HCT116 (cell line): ENCODE results near the gene SND1. TPM values are rescaled to one million over a fixed set of nuclear protein-coding genes. Genes with fewer than 3 reads are reported as not detected.

Experiments used
- ATAC-seq: fragments of 200-7000 bp; cut with Tn5 transposase; 2 replicates; pipeline ENCODE4 v1.9.1; 2020; ENCODE audit warnings: mild to moderate bottlenecking, moderate library complexity
- BruUV-seq: library from RNA; stranded (reverse); fragments of 400-500 nt; replicated peaks from 2 replicates; lab custom pipeline; 2021; lab: Mats Ljungman, UMichigan
- CTCF ChIA-PET: fragments of 300-600 bp; sonication (Branson Sonifier 250); formaldehyde crosslinking; loops from one replicate; lab custom pipeline; 2021; ENCODE audit warnings: antibody characterized with exemption; lab: Charles Lee
- POLR2A ChIA-PET: fragments of 300-600, 350-600 bp; sonication (Branson Sonifier 250); formaldehyde crosslinking; loops from one replicate; lab custom pipeline; 2021; ENCODE audit warnings: antibody characterized with exemption; lab: Charles Lee
- RAD21 ChIA-PET, 2 experiments: fragments of 300-600 bp; sonication (Branson Sonifier 250); formaldehyde crosslinking; loops; one replicate each; lab custom pipeline; 2023; ENCODE audit warnings: low total read pairs in 2 of 2; ENCODE audit not compliant: uncharacterized antibody in 2 of 2, unreplicated experiment in 2 of 2, low non-redundant PET in 1 of 2; lab: Charles Lee
- DNase-seq: peaks from one replicate; pipeline ENCODE4 v3.0.0-alpha.2; 2010; ENCODE audit warnings: low read depth, low spot score
- H2AFZ ChIP-seq: fragments of 200-600 bp; shearing (Covaris generic), sonication (generic); 2 replicates; pipeline ENCODE4 v1.6.1; 2017; ENCODE audit warnings: low read depth, mixed run types, mixed read lengths, antibody characterized with exemption, low read length; ENCODE audit not compliant: poor library complexity, severe bottlenecking
- H3K27ac ChIP-seq: 2 replicates; pipeline ENCODE4 v1.5.1; 2012; ENCODE audit warnings: low read depth, low read length
- H3K27me3 ChIP-seq: fragments of 200-600 bp; sonication (generic); 2 replicates; pipeline ENCODE4 v1.6.1; 2016; ENCODE audit warnings: mixed run types, low read length, mixed read lengths; ENCODE audit not compliant: insufficient read depth
- H3K36me3 ChIP-seq, 2 experiments: fragments of 200-500 bp in 1 of 2; fragments of 200-600 bp in 1 of 2; sonication (Bioruptor generic) in 1 of 2; sonication (generic) in 1 of 2; 2 replicates each; pipeline versions ENCODE4 v1.5.1 to v1.6.1; 2014 to 2016; ENCODE audit warnings: low read length in 2 of 2, inconsistent platforms in 1 of 2, mixed read lengths in 1 of 2, mixed run types in 1 of 2; ENCODE audit not compliant: insufficient read depth in 2 of 2, control insufficient read depth in 1 of 2
- H3K4me1 ChIP-seq, 2 experiments: fragments of 200-600 bp in 1 of 2; sonication (generic) in 1 of 2; 2 replicates each; pipeline versions ENCODE4 v1.5.1 to v1.6.1; 2012 to 2017; ENCODE audit warnings: low read length in 2 of 2, inconsistent platforms in 1 of 2, mild to moderate bottlenecking in 1 of 2, mixed read lengths in 1 of 2, mixed run types in 1 of 2, moderate library complexity in 1 of 2; ENCODE audit not compliant: insufficient read depth in 2 of 2, control insufficient read depth in 1 of 2
- H3K4me2 ChIP-seq: fragments of 200-600 bp; sonication (generic); 2 replicates; pipeline ENCODE4 v1.6.1; 2017; ENCODE audit warnings: mixed run types, low read length, mixed read lengths
- H3K4me3 ChIP-seq, 2 experiments: fragments of 200-600 bp in 1 of 2; sonication (generic) in 1 of 2; replicated peaks in 1 of 2; 2 replicates each; pipeline ENCODE4 v1.5.1; 2011 to 2016; ENCODE audit warnings: low read length in 2 of 2, control low read depth in 1 of 2, low read depth in 1 of 2, mild to moderate bottlenecking in 1 of 2, mixed read lengths in 1 of 2, mixed run types in 1 of 2
- H3K79me2 ChIP-seq: fragments of 200-600 bp; sonication (generic); 2 replicates; pipeline ENCODE4 v1.6.1; 2017; ENCODE audit warnings: mild to moderate bottlenecking, mixed run types, low read length, moderate library complexity, mixed read lengths; ENCODE audit not compliant: insufficient read depth
- H3K9ac ChIP-seq: fragments of 200-600 bp; sonication (generic); 2 replicates; pipeline ENCODE4 v1.6.1; 2016; ENCODE audit warnings: low read length, mixed read lengths
- H3K9me2 ChIP-seq: fragments of 200-600 bp; sonication (generic), shearing (Covaris generic); 2 replicates; pipeline ENCODE4 v1.6.1; 2017; ENCODE audit warnings: mixed run types, mild to moderate bottlenecking, moderate library complexity; ENCODE audit not compliant: insufficient read depth
- H3K9me3 ChIP-seq, 2 experiments: fragments of 200-500 bp in 1 of 2; fragments of 200-600 bp in 1 of 2; sonication (Bioruptor generic) in 1 of 2; sonication (generic) in 1 of 2; 2 replicates each; pipeline ENCODE4 v1.6.1; 2014 to 2017; ENCODE audit warnings: low read length in 2 of 2, mixed read lengths in 2 of 2, inconsistent platforms in 1 of 2, low read depth in 1 of 2, mild to moderate bottlenecking in 1 of 2, mixed run types in 1 of 2, moderate library complexity in 1 of 2; ENCODE audit not compliant: control insufficient read depth in 1 of 2, insufficient read depth in 1 of 2
- H4K20me1 ChIP-seq: fragments of 200-600 bp; sonication (generic), shearing (Covaris generic); 2 replicates; pipeline ENCODE4 v1.6.1; 2017; ENCODE audit warnings: mixed run types, mild to moderate bottlenecking, moderate library complexity; ENCODE audit not compliant: insufficient read depth
- CEBPB ChIP-seq: IDR thresholded peaks from 2 replicates; pipeline ENCODE4 v1.6.1; 2012; ENCODE audit warnings: low read depth
- RAD21 ChIP-seq: IDR thresholded peaks from 2 replicates; pipeline ENCODE4 v1.6.1; 2012; ENCODE audit warnings: low read depth, mild to moderate bottlenecking
- REST ChIP-seq: IDR thresholded peaks from 2 replicates; pipeline ENCODE4 v1.6.1; 2012; ENCODE audit warnings: low read depth
- SIN3A ChIP-seq: IDR thresholded peaks from 2 replicates; pipeline ENCODE4 v1.6.1; 2012; ENCODE audit warnings: low read depth
- SP1 ChIP-seq: IDR thresholded peaks from 2 replicates; pipeline ENCODE4 v1.6.1; 2012; ENCODE audit warnings: low read depth
- intact Hi-C: fragments of 100-400 bp; cut with micrococcal nuclease; formaldehyde crosslinking; loops from 2 replicates; pipeline ENCODE4 v1.10.0; 2022
- total RNA-seq: library from RNA; stranded (reverse); gene quantifications from one replicate; pipeline ENCODE4 v1.2.1, GENCODE V29; 2021; ENCODE audit not compliant: unreplicated experiment

SND1 gene
- total RNA-seq, 1 experiment from 2014 or later = 169 TPM

DNA sequence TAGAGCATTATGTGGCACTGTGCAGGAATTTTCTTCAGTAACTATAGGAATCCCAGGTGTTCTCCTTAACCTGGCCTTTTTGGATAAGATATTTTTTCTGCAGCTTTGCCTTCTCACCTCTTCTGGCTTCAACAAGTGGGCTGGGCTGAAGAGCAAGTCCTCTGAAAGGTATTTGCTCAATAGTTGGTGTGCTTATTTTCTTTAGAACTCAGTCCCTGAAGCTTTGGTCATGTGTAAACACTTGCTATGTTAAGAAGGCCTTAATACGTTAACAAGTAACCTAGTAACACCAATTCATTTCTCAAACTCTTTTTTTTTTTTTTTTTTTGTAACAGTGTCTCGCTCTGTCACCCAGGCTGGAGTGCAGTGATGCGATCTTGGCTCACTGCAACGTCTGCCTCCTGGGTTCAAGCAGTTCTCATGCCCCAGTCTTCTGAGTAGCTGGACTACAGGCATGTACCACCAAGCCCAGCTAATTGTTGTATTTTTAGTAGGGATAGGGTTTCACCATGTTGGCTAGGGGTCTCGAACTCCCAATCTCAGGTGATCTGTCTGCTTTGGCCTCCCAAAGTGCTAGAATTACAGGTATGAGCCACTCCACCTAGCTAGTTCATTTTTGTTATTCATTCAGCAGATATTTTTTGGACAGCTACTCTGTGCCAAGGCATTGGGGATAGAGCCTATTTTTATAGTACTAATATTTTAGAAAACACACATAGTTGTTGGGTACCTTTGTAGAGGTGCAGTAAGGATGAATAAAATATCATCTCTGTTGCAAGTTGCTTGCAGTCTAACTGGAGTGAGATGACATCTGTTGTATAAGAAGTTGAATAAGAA, 164.6 kb downstream of the SND1 start:
- DNase-seq (no peak), ATAC-seq (no peak)
- Histone ChIP-seq H3K9ac (no peak overlapping the region), H3K4me1 (peaks cover 10 to 26% of the 10 kb centered on the region in 2 experiments), H4K20me1 (peaks cover 44% of the 10 kb centered on the region; the same call in 1 of the 2 replicates), H3K79me2 (peaks cover 82% of the 10 kb centered on the region), H2AFZ (no peak overlapping the region), H3K27ac (no peak overlapping the region), H3K36me3 (no peaks in the 10 kb centered on the region), H3K9me3 (no peaks in the 10 kb centered on the region), H3K27me3 (no peaks in the 10 kb centered on the region), H3K4me2 (no peak overlapping the region), H3K9me2 (no peaks in the 10 kb centered on the region), H3K4me3 (no peak overlapping the region)
- ChIA-PET RAD21 (no interaction called here), CTCF (no interaction called here), POLR2A (no interaction called here)
- intact Hi-C loops = no loop called here
- no TSS peak for BruUV-seq
- TF ChIP-seq SIN3A (no peak), RAD21 (no peak), REST (no peak; the same call in 1 of the 2 replicates), CEBPB (no peak)

DNA sequence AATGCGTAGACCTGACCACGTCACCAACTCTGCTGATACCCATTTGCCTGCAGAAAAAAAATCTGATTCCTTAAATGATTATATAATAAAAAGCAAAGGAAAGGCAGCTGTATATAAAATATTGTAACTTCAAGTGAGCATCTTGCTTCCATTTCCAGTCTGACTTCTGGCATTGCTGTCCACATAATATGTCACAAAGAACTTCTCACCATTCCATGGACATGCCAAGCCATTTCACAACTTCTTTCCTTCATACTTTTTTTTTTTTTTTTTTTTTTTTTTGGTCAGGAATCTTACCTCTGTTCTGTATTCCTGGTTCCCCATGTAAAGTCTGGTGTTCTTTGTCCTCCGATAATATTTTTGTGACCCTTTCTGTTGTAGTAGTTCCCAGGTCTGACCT, 165.5 kb downstream of the SND1 start:
- intact Hi-C loops = no loop called here
- CTCF ChIA-PET = no interaction called here

More for the DNA sequence above, 165.5 kb downstream of the SND1 start:
- no TSS peak for BruUV-seq
- ATAC-seq (no peak), DNase-seq (no peak)
- no peak for TF ChIP-seq SP1
- Histone ChIP-seq H3K27me3 (no peaks in the 10 kb centered on the region), H3K36me3 (no peaks in the 10 kb centered on the region), H3K27ac (no peak overlapping the region), H3K9me3 (no peaks in the 10 kb centered on the region), H3K4me2 (no peak overlapping the region), H4K20me1 (peaks cover 46% of the 10 kb centered on the region; the same call in 1 of the 2 replicates), H3K9ac (no peak overlapping the region), H3K4me3 (no peak overlapping the region), H3K4me1 (peaks cover 10 to 26% of the 10 kb centered on the region in 2 experiments), H3K79me2 (peaks cover 79% of the 10 kb centered on the region), H2AFZ (no peak overlapping the region), H3K9me2 (no peaks in the 10 kb centered on the region)
- ChIA-PET RAD21 (interaction anchor here in 1 of 2 experiments (0.7 kb wide), 1 partner anchor 32 kb away, joined by 4 read pairs; no protein-coding TSS in a partner anchor), POLR2A (no interaction called here)
